OCI-LY7 (cell line): ENCODE results near the gene CDKL2. TPM values are rescaled to one million over a fixed set of nuclear protein-coding genes. Genes with fewer than 3 reads are reported as not detected.
"Not testable (repeated sequence)": the region's sequence is repeated elsewhere in the genome, so short reads cannot be mapped to it uniquely, and the experiment has no call there.

Experiments used
- BruUV-seq: library from RNA; stranded (reverse); fragments of 400-500 nt; replicated peaks from 2 replicates; lab custom pipeline; 2021; lab: Mats Ljungman, UMichigan
- CTCF ChIA-PET: fragments of 300-600 bp; sonication (Branson Sonifier 250); formaldehyde crosslinking; loops from one replicate; lab custom pipeline; 2022; ENCODE audit warnings: antibody characterized with exemption; ENCODE audit not compliant: unreplicated experiment; lab: Charles Lee
- POLR2A ChIA-PET: fragments of 300-600 bp; sonication (Branson Sonifier 250); formaldehyde crosslinking; loops from one replicate; lab custom pipeline; 2022; ENCODE audit warnings: antibody characterized with exemption; lab: Charles Lee
- DNase-seq: peaks from one replicate; pipeline ENCODE4 v3.0.0-alpha.2; 2015; ENCODE audit warnings: low spot score
- H2AFZ ChIP-seq: fragments of 200-600 bp; sonication (generic), shearing (Covaris generic); 2 replicates; pipeline ENCODE4 v1.6.1; 2014; ENCODE audit warnings: mild to moderate bottlenecking, antibody characterized with exemption, low read length, moderate library complexity
- H3K27ac ChIP-seq: fragments of 200-600 bp; sonication (generic); 2 replicates; pipeline ENCODE4 v1.5.1; 2014; ENCODE audit warnings: mixed run types, low read depth, mild to moderate bottlenecking, moderate library complexity, low read length, inconsistent platforms; ENCODE audit not compliant: poor library complexity, severe bottlenecking
- H3K36me3 ChIP-seq: fragments of 200-600 bp; sonication (generic); 2 replicates; pipeline ENCODE4 v1.6.1; 2014; ENCODE audit warnings: mild to moderate bottlenecking, antibody characterized with exemption, low read length, moderate library complexity, mixed read lengths; ENCODE audit not compliant: insufficient read depth
- H3K4me1 ChIP-seq: fragments of 200-600 bp; sonication (generic); 2 replicates; pipeline ENCODE4 v1.5.1; 2014; ENCODE audit warnings: mild to moderate bottlenecking, low read length; ENCODE audit not compliant: insufficient read depth, poor library complexity, severe bottlenecking
- H3K4me2 ChIP-seq: fragments of 200-600 bp; sonication (generic); 2 replicates; pipeline ENCODE4 v1.6.1; 2014; ENCODE audit warnings: mild to moderate bottlenecking, low read length
- H3K4me3 ChIP-seq: fragments of 200-600 bp; sonication (generic); 2 replicates; pipeline ENCODE4 v1.5.1; 2014; ENCODE audit warnings: mild to moderate bottlenecking, low read depth, low read length; ENCODE audit not compliant: poor library complexity, severe bottlenecking
- H3K79me2 ChIP-seq: fragments of 200-600 bp; sonication (generic); 2 replicates; pipeline ENCODE4 v1.6.1; 2016; ENCODE audit warnings: low read depth, mild to moderate bottlenecking, low read length, moderate library complexity, mixed read lengths; ENCODE audit not compliant: insufficient read depth
- H3K9me2 ChIP-seq: fragments of 200-600 bp; sonication (generic); 2 replicates; pipeline ENCODE4 v1.6.1; 2016; ENCODE audit warnings: mild to moderate bottlenecking, low read length, mixed read lengths; ENCODE audit not compliant: insufficient read depth
- H3K9me3 ChIP-seq: fragments of 200-600 bp; sonication (generic); 2 replicates; pipeline ENCODE4 v1.6.1; 2014; ENCODE audit warnings: mild to moderate bottlenecking, mixed run types, low read length, mixed read lengths
- H4K20me1 ChIP-seq: fragments of 200-600 bp; sonication (generic); 2 replicates; pipeline ENCODE4 v1.6.1; 2014; ENCODE audit warnings: mild to moderate bottlenecking, antibody characterized with exemption, low read length, moderate library complexity, mixed read lengths; ENCODE audit not compliant: insufficient read depth
- CTCF ChIP-seq: fragments of 200-600 bp; sonication (generic); conservative IDR thresholded peaks from 2 replicates; pipeline ENCODE4 v1.5.1; 2014; ENCODE audit warnings: mild to moderate bottlenecking, antibody characterized with exemption, low read length, moderate library complexity, mixed read lengths
- EZH2phosphoT487 ChIP-seq: fragments of 200-600 bp; sonication (generic); IDR thresholded peaks from 2 replicates; pipeline ENCODE4 v1.6.1; 2018; ENCODE audit warnings: low read depth, borderline replicate concordance, mild to moderate bottlenecking, mixed run types, antibody characterized with exemption, low read length, moderate library complexity, mixed read lengths
- intact Hi-C: fragments of 100-400 bp; cut with micrococcal nuclease; formaldehyde crosslinking; loops from one replicate; pipeline ENCODE4 v1.10.0; 2022; ENCODE audit not compliant: unreplicated experiment
- total RNA-seq, 2 experiments: library from RNA; depleted of rRNA in 1 of 2; stranded (reverse); fragments of >200 nt in 1 of 2; shearing (Covaris generic) in 1 of 2; gene quantifications; 2 replicates each; pipeline ENCODE4 v1.2.3, GENCODE V29; 2014 to 2022

CDKL2 gene
- total RNA-seq, 2 experiments from 2014 or later: 0.06 to 0.19 TPM

- TF ChIP-seq EZH2phosphoT487 (no peak), CTCF (no peak)
- Histone ChIP-seq H3K79me2 (peaks cover 100% of the 10 kb centered on the region), H3K4me2 (0 out of 2 replicates have a peak overlapping the region, but pooled peaks have one; percentile 16), H3K9me3 (no peaks in the 10 kb centered on the region), H4K20me1 (peaks cover 82% of the 10 kb centered on the region), H3K9me2 (no peaks in the 10 kb centered on the region), H3K4me3 (no peak overlapping the region), H3K27ac (no peak overlapping the region), H2AFZ (no peak overlapping the region), H3K36me3 (peaks cover 74% of the 10 kb centered on the region), H3K4me1 (peaks cover 36% of the 10 kb centered on the region)
- ChIA-PET POLR2A (no interaction called here), CTCF (no interaction called here)
- no peak for DNase-seq
- BruUV-seq: no TSS peak
- intact Hi-C loops: no loop called here
Observed at GRCh38 chr4:75666299-75666698, 36.0 kb upstream of the CDKL2 start.

- H4K20me1 ChIP-seq: peaks cover 78% of the 10 kb centered on the region
- H3K4me2 ChIP-seq, H3K9me2 ChIP-seq, H3K4me3 ChIP-seq, BruUV-seq, CTCF ChIA-PET, DNase-seq, H3K9me3 ChIP-seq, H3K27ac ChIP-seq, intact Hi-C loops, H2AFZ ChIP-seq: not testable (repeated sequence)
- H3K79me2 ChIP-seq: peaks cover 100% of the 10 kb centered on the region
- peaks cover 77% of the 10 kb centered on the region for H3K36me3 ChIP-seq
- H3K4me1 ChIP-seq: peaks cover 20% of the 10 kb centered on the region
- POLR2A ChIA-PET: interaction anchor here (0.8 to 1.2 kb wide), 2 partner anchors 18 to 77 kb away, joined by 4 read pairs; no protein-coding TSS in a partner anchor
Observed at GRCh38 chr4:75664604-75665003, 34.3 kb upstream of the CDKL2 start.

GRCh38 chr4:75662626-75663025, 32.3 kb upstream of the CDKL2 start:
- Histone ChIP-seq H4K20me1 (peaks cover 69% of the 10 kb centered on the region), H3K4me1 (peaks cover 11% of the 10 kb centered on the region), H2AFZ (no peak overlapping the region), H3K9me3 (no peaks in the 10 kb centered on the region), H3K4me3 (no peak overlapping the region), H3K9me2 (no peaks in the 10 kb centered on the region), H3K4me2 (no peak overlapping the region), H3K36me3 (peaks cover 87% of the 10 kb centered on the region), H3K27ac (no peak overlapping the region), H3K79me2 (peaks cover 98% of the 10 kb centered on the region)
- TF ChIP-seq CTCF: no peak
- TF ChIP-seq EZH2phosphoT487: no peak
- ChIA-PET CTCF (no interaction called here), POLR2A (no interaction called here)
- intact Hi-C loops: no loop called here
- no TSS peak for BruUV-seq
- no peak for DNase-seq
